ENCODE measurements around the gene UCN3. TPM values are rescaled to one million over a fixed set of nuclear protein-coding genes. Genes with fewer than 3 reads are reported as not detected.
"Not testable (repeated sequence)": the region's sequence is repeated elsewhere in the genome, so short reads cannot be mapped to it uniquely, and the experiment has no call there.

Gene UCN3
- polyA plus RNA-seq, 5 donors, result 0.54 to 1.1 (median 0.96) TPM

DNA sequence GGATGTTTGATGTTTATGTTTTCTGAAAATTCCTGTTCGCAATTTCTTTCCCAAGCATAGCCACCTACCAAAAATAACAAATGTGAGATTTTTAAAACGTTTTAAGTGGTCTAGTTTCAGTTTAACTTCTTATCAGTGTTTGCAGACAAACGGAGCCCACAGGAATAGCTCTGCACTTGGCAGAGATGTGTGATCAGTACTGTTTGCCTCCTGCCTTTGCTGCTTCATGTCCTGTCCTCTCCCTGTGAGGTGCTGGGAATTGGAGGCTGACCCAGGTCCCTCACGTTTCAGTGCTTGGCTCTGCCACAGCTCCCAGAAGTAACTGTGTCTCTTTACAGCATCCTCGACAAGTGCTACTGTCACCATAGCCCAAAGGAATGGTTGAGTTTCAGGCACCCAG is 1.2 kb downstream of the UCN3 start:
- DNase-seq, result no peak

DNA sequence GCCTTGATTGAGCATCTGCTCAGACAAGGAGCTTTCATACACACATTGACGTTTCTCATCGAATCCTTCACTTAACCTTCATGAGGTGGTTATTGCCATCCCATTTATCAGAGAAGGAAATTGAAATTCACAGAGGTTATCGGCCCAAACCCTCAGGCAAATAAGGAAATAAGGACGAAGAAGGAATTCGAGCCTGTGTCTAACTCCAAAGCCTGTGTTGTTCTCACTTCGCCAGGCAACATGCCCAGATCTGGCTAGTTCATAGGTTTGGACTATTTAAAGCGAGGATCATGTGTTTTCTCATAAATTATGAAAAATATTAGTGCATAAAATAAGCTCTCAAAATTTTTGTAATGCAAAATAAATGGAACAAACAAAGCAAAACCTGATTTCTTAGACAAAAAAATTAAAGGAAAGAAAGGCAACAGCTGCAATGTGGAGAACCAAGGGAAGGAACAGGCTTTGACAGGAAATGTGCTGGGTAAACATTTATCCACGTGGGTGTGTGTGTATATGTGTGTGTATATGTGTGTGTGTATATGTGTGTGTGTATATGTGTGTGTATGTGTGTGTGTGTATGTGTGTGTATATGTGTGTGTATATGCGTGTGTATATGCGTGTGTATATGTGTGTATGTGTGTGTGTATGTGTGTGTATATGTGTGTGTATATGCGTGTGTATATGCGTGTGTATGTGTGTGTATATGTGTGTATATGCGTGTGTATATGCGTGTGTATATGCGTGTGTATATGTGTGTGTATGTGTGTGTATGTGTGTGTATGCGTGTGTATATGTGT is 4.8 kb downstream of the UCN3 start:
- no peak for DNase-seq

DNA sequence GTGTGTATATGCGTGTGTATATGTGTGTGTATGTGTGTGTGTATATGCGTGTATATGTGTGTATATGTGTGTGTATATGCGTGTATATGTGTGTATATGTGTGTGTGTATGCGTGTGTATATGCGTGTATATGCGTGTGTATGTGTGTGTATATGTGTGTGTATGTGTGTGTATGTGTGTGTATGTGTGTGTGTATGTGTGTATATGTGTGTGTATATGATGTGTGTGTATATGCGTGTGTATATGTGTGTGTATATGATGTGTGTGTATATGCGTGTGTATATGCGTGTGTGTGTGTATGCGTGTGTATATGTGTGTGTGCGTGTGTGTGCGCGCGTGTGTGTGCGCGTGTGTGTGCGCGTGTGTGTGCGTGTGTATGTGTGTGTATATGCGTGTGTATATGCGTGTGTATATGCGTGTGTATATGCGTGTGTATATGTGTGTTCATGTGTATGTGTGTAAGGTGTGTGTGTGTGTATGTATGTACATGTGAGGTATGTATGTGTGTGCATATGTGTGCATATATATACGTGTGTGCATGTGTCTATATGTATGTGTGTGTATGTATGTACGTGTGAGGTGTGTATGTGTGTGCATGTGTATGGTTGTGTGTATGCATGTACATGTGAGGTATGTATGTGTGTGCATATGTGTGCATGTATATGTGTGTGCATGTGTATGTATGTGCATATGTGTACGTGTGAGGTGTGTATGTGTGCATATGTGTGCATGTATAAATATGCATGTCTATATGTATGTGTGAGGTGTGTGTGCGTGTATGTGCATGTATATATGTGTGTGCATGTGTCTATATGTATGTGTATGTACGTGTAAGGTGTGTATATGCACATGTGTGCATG is 6.0 kb downstream of the UCN3 start:
- no peak for DNase-seq

DNA sequence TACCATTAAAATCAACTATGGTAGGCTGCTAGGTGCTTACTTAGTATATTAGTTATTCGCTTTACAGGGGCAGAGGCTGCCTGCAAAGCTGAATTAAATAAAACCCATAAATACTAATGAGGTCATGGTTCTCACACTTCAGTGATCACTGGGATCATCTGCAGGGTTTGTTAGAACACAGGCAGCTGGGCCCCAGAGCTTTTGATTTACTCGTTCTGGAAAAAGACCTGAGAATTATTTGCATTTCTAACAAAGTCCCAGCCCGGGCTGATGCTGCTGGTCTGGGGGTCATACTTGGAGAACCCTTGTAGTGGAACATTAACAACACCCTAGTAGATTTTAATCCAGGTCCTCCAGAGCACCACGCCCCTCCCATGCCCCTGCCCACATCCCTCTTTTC is 8.5 kb downstream of the UCN3 start:
- DNase-seq, result no peak

DNA sequence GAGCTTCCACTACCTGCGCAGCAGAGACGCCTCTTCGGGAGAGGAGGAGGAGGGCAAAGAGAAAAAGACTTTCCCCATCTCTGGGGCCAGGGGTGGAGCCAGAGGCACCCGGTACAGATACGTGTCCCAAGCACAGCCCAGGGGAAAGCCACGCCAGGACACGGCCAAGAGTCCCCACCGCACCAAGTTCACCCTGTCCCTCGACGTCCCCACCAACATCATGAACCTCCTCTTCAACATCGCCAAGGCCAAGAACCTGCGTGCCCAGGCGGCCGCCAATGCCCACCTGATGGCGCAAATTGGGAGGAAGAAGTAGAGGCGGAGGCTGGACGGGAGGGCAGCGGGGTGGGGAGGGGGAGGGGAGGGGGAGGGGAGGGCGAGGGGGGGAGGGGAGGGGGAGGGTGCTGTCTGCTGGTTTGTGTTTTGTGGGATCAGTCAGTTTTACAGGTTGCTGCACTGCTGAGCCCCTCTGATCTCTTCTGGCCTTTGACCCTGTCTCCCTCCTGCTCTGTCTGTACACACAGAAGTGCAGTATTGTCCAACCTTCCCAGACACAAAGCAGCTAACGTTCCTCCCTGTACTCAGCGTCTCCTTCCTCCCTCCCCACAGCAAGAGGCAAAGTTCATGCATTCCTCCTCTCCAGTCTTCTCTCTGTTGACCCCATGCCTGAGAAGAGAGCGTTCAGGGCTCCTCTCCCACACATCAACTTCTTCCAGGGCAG is 9.3 kb downstream of the UCN3 start:
- DNase-seq, result no peak

DNA sequence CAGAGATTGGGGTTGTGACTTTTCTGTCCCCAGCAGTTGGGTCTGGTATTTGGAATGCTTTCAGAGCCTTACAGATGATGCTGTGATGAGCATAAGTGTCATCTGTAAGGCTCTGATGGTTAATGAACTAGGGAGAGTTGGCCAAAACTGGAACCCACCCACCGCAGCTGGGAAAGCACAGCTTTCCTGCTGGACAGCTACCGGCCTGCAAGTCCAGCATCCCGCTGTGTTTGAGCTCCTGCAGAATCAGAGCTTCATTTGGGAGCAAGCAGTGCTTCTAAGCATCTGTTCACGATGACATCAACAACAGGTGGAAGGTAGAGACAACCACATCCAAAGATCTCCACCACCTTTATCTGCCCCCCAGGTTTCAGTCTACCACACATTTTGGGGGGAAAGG is 11.7 kb downstream of the UCN3 start:
- DNase-seq, result no peak

DNA sequence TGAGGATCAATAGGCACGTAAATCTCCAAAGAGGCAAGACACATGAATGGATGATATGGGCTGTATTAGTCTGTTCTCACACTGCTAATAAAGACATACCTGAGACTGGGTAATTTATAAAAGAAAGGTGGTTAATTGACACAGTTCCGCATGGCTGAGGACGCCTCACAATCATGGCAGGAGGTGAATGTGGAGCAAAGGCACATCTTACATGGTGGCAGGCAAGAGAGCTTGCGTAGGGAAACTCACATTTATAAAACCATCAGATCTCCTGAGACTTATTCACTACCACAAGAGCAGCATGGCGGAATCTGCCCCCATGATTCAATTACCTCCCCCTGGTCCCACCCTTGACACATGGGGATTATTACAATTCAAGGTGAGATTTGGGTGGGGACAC is 14.4 kb downstream of the UCN3 start:
- DNase-seq, result not testable (repeated sequence)

DNA sequence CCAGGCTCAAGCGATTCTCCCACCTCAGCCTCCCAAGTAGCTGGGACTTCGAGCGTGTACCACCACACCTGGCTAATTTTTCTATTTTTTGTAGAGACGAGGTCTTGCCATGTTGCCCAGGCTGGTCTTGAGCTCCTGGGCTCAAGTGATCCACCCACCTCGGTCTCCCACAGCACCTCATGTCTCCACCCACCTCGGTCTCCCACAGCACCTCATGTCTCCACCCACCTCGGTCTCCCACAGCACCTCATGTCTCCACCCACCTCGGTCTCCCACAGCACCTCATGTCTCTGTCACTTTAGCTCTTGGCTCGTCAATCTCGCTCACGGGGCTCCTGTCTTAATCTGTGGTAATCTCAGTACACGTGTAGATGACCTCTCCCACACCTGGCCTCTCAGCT is 15.6 kb downstream of the UCN3 start:
- not testable (repeated sequence) for DNase-seq

DNA sequence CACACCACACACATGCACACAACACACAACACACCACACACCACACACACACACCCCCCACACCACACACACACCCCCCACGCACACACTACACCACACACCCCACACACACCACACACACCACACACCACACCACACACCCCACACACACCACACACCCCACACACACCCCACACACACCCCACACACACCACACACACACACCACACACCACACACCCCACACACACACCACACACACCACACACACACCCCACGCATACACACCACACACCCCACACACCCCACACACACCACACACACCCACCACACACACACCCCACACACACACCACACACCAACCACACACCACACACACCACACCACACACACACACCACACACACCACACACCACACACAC is 16.4 kb downstream of the UCN3 start:
- DNase-seq, result no peak

DNA sequence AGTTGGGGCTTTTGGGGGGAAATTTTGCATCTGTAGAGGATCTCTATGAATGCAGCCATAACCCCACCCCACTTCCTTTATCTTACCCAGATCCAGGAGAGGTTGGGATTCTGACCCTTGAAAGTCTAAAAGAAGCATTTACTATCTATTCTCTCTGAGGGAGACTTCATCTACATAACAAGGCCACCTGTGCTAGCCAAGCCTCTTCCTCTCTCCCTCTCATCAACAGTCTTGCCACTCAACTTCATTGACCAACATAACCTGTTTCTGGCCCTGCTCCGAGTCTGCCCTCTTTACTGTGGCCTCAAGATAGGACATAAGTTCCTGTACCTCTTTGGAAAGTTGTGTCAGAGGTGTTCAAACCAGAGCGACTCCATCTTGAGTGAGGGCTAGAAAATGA is 20.5 kb downstream of the UCN3 start:
- DNase-seq, result no peak

DNA sequence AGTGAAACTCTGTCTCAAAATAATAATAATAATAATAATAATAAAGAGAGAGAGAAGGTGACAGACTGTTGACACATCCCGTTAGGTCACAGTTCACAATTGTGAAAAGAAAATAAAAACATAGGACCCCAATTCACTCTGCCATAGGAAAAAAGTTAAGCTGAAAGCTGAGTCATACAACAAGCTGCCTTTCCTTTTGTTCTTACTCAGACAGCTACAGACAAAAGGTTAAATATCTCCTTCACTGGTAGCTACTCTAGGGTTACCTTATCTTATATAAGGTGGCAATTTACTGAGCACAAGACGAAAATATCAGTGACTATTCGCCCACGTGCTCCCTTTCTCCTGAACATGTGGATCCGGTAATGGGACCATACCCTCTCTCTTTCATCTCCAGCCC is 22.4 kb downstream of the UCN3 start:
- DNase-seq, result no peak

DNA sequence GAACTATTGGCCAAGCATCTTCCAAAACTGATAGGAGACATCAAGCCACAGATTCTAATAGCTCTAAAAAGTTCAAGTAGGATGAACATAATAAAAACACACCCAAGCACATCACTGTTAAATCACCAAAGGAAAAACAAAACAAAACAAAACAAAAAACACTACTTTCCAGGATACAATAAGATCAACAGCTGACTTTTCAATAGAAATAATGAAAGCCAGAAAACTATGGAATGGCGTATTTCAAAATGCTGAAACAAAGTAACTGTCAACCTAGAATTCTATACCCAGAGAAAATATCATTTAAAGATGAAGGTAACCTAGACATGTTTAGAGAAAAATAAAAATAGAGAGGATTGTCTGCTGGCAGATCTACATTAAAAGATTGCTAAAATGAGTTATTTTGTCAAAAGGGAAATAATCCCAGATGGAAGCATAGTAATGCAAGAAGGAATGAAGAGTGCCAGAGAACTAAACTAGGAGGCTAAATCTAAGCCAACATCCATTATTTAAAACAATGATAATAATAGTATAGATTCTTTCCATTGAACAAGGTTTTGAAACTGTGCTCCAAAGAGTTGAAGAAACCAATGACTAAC is 25.9 kb downstream of the UCN3 start:
- DNase-seq, result no peak

DNA sequence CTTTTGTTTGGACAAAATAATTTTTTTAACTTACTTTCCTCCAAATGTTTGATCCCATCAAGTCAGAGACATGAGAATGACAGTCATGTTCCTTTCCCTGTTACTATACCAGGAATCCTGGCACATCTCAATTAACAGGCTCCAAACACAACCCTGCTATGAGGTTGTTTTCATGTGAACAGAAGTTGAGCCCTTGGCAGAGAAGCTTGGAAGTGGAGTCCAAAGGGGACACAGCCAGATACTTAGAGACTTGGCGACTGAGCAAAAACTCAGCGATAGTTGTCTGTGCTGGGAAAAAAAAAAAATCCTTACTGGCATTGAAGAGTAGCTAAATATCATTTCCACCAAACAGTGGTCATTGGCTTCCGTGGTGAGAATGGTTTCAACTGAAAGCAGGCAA is 27.0 kb downstream of the UCN3 start:
- DNase-seq, result no peak

DNA sequence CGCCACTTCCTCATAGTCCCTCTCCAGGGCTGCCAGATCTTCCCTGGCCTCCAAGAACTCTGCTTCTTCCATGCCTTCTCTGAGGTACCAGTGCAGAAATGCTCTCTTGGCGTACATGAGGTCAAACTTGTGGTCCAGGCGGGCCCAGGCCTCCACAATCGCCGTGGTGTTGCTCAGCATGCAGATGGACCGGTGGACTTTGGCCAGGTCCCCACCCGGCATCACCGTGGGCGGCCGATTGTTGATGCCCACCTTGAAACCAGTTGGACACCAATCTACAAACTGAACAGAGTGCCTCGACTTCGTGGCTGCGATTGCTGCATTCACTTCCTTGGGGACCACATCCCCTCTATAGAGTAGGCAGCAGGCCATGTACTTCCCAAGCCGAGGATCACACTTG is 28.8 kb downstream of the UCN3 start:
- DNase-seq, result no peak

DNA sequence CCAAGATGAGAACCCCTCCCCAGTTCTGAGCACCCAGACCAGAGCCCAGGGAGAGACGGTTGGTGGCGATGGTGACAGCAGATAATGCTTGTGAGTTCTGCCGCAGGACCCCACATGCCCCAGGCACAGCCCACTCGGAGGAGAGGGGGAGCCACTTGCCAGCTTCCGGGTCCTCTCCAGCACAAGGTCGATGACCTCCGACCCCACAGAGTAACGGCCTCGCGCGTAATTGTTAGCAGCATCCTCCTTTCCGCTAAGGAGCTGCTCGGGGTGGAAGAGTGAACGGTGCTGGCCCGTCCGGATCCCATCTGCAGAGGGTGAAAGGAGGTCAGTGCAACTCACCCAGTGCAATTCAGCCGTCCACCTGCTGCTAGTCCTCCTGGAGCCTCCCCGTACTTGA is 30.4 kb downstream of the UCN3 start:
- DNase-seq, result no peak

DNA sequence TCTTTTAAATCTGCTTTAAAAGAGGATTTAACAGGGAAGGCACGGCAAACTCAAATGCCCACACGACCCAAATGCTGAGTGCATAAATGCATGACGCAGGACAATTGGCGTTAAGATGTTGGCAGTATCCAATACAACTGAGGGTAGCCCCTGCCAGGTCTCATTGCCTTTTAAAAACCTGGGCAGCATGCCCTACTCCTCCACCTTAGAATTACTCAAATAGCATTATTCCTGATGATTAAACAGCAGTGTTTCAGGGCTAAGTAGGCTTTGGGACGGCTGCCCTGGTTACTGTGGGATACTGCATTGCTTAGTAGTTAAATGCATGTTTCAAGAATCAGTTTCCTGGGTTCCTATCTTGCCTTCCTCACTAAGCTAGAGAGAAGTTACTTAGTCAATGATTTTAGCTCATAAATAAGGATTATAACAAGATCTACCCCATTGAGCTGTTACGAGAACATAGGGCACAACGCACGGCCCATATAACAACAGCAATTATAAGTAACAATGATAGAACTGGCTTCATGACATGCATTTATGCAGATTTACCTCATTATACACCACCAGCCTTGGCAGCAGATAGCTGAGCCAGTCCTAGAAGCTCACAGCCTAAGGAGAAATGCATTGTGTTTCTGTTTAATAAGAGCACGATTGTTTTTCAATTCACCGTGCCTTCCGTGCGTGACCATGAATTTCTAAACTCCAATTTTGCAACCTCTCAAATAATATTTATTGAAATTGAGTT is 32.0 kb downstream of the UCN3 start:
- no peak for DNase-seq

DNA sequence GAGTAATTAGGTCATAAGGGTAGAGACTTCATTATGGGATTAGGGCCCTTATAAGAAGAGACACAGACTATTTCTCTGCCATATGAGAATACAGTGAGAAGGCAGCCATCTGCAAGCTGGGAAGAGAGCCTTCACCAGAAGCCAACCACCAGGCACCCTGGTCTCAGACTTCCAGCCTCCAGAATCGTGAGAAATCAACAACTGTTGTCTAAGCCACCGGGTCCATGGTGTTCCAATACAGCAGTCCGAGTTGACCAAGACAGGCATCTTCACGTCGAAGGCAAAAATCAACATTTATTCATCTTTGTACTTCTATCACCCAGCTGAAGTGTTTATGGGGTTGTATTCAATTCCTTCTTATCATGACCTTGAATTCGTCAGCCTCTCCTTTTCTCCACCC is 34.6 kb downstream of the UCN3 start:
- DNase-seq, result no peak

DNA sequence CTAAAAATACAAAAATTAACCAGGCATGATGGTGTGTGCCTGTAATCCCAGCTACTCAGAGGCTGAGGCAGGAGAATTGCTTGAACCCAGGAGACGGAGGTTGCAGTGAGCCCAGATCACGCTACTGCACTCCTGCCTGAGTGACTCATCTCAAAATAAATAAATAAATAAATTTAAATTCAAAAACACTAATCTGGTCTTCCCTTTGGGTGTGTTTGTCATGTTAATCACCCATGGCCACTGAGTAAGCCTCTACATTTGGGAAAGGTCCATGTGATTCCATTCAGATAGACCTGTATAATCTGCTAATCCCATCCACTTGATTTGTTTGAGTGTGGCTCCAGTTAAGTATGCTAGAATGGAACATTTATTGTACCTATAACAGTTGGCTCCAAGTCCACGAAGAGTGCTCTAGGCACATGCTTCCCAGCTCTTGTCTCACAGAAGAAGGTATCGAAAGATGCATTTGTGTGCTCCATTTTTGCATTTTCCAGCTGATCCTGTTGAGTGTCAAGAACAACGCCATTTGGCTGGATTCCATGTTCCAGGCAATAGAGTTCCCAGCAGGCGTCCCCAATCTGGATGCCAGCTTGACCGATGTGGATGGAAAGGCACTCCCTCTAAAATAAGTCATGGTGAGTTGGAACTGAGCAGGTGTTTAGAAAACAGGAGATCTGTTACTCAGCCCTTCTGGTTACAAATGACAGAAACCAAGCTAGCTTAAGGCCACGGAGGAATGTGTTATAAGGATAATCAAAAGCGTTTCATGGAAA is 35.9 kb downstream of the UCN3 start:
- DNase-seq, result no peak

DNA sequence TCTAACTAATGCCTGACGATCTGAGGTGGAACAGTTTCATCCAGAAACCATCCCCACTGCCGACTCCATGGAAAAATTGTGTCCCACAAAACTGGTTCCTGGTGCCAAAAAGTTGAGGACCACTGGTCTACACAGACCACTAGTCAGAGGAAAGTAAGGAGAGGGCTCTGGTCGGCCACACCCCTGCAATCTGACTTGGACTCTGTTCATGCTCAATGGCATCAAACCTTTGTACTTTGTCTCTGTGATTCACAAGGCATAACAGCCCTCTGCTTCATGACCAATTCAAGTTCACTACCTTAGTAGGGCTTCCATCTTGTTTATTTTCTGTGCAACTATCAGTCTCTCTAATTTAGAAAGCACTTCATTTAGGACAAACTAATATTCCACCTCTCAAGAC is 38.0 kb downstream of the UCN3 start:
- no peak for DNase-seq

DNA sequence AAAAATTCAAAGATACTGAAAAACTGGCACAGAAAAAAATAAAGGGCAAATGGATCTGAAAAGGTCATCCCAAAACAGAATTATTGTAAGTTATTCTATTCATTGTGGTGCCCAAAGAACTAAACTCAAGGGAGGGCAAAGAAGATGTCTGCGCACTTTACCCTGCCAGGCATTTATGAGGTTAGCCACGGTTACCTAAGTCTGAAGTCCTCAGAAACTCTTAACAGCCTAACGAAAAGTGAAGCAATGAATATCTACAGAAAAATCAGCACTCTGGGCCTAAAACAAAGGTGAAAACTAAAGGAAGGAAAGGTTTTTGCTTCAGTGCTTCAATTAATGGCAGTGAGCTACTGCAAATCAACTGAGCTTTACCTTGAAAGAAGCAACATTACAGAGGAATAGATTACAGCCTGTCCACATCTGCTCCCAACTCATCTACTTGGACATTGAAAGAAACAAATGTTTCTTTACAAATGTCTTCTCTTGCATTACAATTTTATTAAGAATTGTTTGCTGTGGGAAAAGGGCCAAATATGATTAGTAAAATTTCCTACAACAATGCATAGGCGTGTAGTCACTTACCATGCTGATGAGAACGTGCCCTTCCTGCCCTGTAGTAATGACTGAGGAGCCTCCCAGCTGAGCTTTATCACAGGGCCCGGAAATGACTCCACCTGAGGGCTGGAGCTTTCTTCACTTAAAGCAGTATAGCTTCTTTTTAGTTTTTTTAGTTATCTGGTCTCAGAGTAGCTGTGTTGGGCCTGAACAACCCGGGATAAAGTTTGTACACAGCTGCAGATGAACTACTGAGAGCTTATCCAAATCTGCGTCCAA is 39.7 kb downstream of the UCN3 start, which contains the start of gene TUBAL3:
Gene TUBAL3, minus strand, starts transcription at position 621 of the 834 bp plus-strand sequence. Its CDS starts 36 bp downstream, at position 585.
- no peak for DNase-seq
